Uterus (tissue), 4 donors: ENCODE results near the gene MDC1. TPM values are rescaled to one million over a fixed set of nuclear protein-coding genes. Genes with fewer than 3 reads are reported as not detected.
A peak's percentile ranks its signal among the peaks of the same experiment; 100 is the strongest.
"Not testable (repeated sequence)": the region's sequence is repeated elsewhere in the genome, so short reads cannot be mapped to it uniquely, and the experiment has no call there.

Experiments
- DNase-seq, 2 donors: peaks; one replicate each; pipeline ENCODE4 v3.0.0-alpha.2; 2019 to 2020
- H3K27ac ChIP-seq, 2 donors: fragments of 200-600 bp; sonication (generic); 1 replicate in 1 of 2; 2 replicates in 1 of 2; pipeline ENCODE4 v1.5.1; 2016 to 2018
- H3K27me3 ChIP-seq, 2 donors: fragments of 200-600 bp; sonication (generic); one replicate each; pipeline ENCODE4 v1.5.1; 2018 to 2019; ENCODE audit warnings: control low read depth in 1 of 2
- H3K36me3 ChIP-seq, 2 donors: fragments of 200-600 bp; sonication (generic); one replicate each; pipeline ENCODE4 v1.5.1; 2019; ENCODE audit warnings: control low read depth in 1 of 2
- H3K4me1 ChIP-seq, 2 donors: fragments of 200-600 bp; sonication (generic); one replicate each; pipeline ENCODE4 v1.5.1; 2018 to 2019; ENCODE audit warnings: control low read depth in 1 of 2
- H3K4me3 ChIP-seq, 2 donors: fragments of 200-600 bp; sonication (generic); 1 replicate in 1 of 2; 2 replicates in 1 of 2; pipeline ENCODE4 v1.5.1; 2018 to 2019; ENCODE audit warnings: mild to moderate bottlenecking in 1 of 2
- H3K9me3 ChIP-seq, 2 donors: fragments of 200-600 bp; sonication (generic); one replicate each; pipeline ENCODE4 v1.5.1; 2019; ENCODE audit warnings: control low read depth in 1 of 2
- POLR2A ChIP-seq, 2 donors: fragments of 450-650 bp; IDR thresholded peaks; one replicate each; pipeline ENCODE4 v1.6.1; 2016; ENCODE audit warnings: antibody characterized with exemption in 2 of 2, mild to moderate bottlenecking in 1 of 2, moderate library complexity in 1 of 2
- intact Hi-C: fragments of 100-400 bp; cut with DNase I; formaldehyde crosslinking; loops from one replicate; pipeline ENCODE4 v1.15.1; 2023; ENCODE audit warnings: low total_unique reads
- total RNA-seq, 4 donors: library from RNA; depleted of rRNA in 3 of 4; stranded (reverse); fragments of >200 nt in 3 of 4; gene quantifications; one replicate each; pipeline versions ENCODE4 v1.1.0 to v1.2.4, GENCODE V29; 2014 to 2023
- TF ChIP-seq, protein P1 (sequence below), 4 experiments: fragments of 200-600 bp in 2 of 4; fragments of 450-650 bp in 2 of 4; sonication (generic) in 2 of 4; IDR thresholded peaks; one replicate each; pipeline ENCODE4 v1.5.1; 2016 to 2019; ENCODE audit warnings: antibody characterized with exemption in 4 of 4, mild to moderate bottlenecking in 2 of 4, moderate library complexity in 1 of 4
- donor health status: DM: yes; HTN: yes; CAD: no.

MDC1 gene, protein sequence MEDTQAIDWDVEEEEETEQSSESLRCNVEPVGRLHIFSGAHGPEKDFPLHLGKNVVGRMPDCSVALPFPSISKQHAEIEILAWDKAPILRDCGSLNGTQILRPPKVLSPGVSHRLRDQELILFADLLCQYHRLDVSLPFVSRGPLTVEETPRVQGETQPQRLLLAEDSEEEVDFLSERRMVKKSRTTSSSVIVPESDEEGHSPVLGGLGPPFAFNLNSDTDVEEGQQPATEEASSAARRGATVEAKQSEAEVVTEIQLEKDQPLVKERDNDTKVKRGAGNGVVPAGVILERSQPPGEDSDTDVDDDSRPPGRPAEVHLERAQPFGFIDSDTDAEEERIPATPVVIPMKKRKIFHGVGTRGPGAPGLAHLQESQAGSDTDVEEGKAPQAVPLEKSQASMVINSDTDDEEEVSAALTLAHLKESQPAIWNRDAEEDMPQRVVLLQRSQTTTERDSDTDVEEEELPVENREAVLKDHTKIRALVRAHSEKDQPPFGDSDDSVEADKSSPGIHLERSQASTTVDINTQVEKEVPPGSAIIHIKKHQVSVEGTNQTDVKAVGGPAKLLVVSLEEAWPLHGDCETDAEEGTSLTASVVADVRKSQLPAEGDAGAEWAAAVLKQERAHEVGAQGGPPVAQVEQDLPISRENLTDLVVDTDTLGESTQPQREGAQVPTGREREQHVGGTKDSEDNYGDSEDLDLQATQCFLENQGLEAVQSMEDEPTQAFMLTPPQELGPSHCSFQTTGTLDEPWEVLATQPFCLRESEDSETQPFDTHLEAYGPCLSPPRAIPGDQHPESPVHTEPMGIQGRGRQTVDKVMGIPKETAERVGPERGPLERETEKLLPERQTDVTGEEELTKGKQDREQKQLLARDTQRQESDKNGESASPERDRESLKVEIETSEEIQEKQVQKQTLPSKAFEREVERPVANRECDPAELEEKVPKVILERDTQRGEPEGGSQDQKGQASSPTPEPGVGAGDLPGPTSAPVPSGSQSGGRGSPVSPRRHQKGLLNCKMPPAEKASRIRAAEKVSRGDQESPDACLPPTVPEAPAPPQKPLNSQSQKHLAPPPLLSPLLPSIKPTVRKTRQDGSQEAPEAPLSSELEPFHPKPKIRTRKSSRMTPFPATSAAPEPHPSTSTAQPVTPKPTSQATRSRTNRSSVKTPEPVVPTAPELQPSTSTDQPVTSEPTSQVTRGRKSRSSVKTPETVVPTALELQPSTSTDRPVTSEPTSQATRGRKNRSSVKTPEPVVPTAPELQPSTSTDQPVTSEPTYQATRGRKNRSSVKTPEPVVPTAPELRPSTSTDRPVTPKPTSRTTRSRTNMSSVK (N-terminal part only)
- 10 to 100 TPM in 2 of 4 donors, 1 to 10 TPM in 2; 3.1 to 61.9 (median 10.2) TPM for total RNA-seq

DNA sequence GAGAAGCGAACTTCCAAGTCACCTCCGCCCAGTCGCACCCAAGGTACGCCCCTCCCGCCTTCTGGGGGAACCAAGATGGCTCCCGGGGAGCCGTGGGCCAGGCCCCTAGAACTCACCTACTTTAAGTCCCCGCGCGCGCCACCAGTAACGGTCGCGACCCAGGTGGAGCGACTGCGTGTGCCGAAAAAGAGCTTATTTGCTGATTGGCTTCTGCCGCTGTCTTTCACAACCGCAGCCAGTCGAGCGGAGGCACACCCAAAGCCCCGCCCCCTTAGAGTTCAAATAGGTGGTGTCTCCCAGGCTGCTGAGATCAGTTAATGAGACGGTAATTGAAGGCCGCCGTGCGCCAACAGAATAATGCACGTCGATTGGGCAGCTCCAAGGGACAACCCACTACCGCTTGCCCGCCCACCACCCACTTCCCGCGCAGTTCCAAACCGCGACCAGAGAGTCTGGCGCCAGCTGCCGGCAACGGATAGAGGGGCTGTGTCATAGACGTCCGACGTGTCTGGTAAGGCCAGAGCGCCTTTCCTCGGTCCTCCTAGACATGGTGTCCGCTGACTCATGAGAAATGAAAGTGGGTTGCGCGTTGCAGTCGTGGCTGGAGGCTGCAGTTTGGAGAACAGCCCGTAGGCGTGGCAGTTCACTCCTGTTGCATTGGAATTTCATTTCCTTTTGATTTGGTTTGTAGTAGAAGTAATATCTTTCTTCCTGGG is at the start of gene MDC1:
MDC1 (minus strand) TSS at position 153 of the 716 bp plus-strand sequence. CDS start 2,106 bp downstream, outside the sequence.
- Histone ChIP-seq H3K4me3 (peak within 1 kb of the TSS; percentile 62 to 65), H3K36me3 (no peaks in the 10 kb centered on the region), H3K4me1 (no peaks in the 10 kb centered on the region), H3K27me3 (no peaks in the 10 kb centered on the region), H3K9me3 (no peaks in the 10 kb centered on the region), H3K27ac (peak within 1 kb of the TSS; percentile 91 to 96)
- DNase-seq = peak; percentile 100
- intact Hi-C loops = no loop called here
- TF ChIP-seq, protein P1, sequence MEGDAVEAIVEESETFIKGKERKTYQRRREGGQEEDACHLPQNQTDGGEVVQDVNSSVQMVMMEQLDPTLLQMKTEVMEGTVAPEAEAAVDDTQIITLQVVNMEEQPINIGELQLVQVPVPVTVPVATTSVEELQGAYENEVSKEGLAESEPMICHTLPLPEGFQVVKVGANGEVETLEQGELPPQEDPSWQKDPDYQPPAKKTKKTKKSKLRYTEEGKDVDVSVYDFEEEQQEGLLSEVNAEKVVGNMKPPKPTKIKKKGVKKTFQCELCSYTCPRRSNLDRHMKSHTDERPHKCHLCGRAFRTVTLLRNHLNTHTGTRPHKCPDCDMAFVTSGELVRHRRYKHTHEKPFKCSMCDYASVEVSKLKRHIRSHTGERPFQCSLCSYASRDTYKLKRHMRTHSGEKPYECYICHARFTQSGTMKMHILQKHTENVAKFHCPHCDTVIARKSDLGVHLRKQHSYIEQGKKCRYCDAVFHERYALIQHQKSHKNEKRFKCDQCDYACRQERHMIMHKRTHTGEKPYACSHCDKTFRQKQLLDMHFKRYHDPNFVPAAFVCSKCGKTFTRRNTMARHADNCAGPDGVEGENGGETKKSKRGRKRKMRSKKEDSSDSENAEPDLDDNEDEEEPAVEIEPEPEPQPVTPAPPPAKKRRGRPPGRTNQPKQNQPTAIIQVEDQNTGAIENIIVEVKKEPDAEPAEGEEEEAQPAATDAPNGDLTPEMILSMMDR (IDR thresholded peaks at IDR 0.05) = peak; percentile 21 to 63 (median 38)
- peak; percentile 83 to 88 for TF ChIP-seq POLR2A (IDR thresholded peaks at IDR 0.05)

DNA sequence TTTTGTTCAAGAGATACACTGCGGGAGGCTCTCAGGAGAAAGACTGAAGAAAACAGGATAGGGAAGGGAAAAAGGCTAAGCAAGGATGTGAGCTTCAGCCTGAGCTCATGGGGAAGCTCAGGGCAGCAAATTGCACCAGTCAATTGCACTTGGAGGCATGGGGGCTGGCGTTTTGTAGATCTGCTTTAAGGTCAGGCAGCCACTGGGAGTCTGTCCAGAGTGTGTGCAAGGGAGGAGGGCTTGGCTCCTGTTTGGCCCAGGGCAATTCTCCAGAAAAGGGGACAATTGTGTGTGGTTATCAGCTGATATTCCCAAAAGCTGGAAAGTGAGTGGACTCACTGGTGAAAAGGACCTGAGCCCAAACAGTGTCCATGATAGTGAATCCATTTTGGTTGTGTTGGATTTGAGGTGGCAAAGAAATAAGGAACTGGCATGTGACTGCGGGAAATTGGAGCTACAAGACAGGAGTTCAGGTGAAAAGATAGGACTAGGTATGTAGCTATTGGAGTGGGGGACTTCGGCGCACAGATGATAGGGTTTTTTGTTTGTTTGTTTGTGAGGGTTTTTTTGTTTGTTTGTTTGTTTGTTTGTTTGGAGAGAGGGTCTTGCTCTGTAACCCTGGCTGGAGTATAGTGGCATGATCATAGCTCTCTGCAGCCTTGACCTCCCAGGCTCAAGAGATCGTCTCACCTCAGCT is 49.5 kb upstream of the MDC1 start:
- DNase-seq = no peak
- no peak overlapping the region for H3K4me3 ChIP-seq
- no peaks in the 10 kb centered on the region for H3K27me3 ChIP-seq
- intact Hi-C loops = loop anchor here (5.0 kb wide), 1 partner anchor 936 kb away; the partner anchor contains the start of gene ABHD16A
- TF ChIP-seq, protein P1 (IDR thresholded peaks at IDR 0.05) = no peak
- TF ChIP-seq POLR2A (IDR thresholded peaks at IDR 0.05) = no peak
- H3K4me1 ChIP-seq = peaks cover 3 to 11% of the 10 kb centered on the region in 2 donors
- H3K36me3 ChIP-seq = no peaks in the 10 kb centered on the region
- H3K27ac ChIP-seq = no peak overlapping the region
- H3K9me3 ChIP-seq = no peaks in the 10 kb centered on the region

DNA sequence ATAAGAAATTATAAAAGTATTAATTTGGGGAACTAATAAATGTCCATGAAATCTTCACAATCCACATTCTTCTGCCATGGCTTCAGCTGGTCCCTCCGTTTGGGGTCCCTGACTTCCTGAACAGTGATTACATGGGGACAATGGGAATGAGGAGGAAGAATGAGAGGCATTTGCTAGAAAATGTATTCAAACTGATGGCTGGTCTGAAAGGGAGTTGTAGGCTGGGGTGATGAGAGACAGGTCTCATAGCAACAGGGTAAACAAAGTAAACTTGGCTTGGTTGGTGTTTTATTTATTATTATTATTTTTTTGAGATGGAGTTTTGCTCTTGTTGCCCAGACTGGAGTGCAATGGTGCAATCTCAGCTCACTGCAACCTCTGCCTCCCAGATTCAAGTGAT is 48.4 kb upstream of the MDC1 start:
- H3K27me3 ChIP-seq, H3K27ac ChIP-seq, H3K9me3 ChIP-seq, DNase-seq, H3K36me3 ChIP-seq, H3K4me3 ChIP-seq: not testable (repeated sequence)
- H3K4me1 ChIP-seq = peaks cover 3 to 11% of the 10 kb centered on the region in 2 donors
- intact Hi-C loops = loop anchor here (5.0 kb wide), 1 partner anchor 937 kb away; the partner anchor contains the start of gene ABHD16A

DNA sequence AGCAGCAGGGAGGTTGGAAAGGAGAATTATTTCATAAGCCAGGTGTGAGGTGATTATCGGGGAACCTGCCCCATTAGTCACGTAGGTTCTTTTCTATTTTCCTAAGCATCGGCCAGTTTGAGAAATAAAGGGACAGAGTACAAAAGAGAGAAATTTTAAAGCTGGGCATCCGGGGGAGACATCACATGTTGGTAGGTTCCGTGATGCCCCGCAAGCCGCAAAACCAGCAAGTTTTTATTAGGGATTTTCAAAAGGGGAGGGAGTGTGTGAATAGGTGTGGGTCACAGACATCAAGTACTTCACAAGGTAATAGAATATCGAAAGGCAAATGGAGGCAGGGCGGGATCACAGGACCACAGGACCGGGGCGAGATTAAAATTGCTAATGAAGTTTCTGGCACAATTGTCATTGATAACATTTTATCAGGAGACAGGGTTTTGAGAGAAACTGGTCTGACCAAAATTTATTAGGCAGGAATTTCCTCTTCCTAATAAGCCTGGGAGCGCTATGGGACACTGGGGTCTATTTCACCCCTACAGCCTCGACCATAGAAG is 47.5 kb upstream of the MDC1 start:
- H3K27ac ChIP-seq, DNase-seq, H3K4me3 ChIP-seq, H3K36me3 ChIP-seq, H3K9me3 ChIP-seq, H3K27me3 ChIP-seq: not testable (repeated sequence)
- intact Hi-C loops = loop anchor here (5.0 kb wide), 1 partner anchor 938 kb away; the partner anchor contains the start of gene ABHD16A
- peaks cover 3 to 11% of the 10 kb centered on the region in 2 donors for H3K4me1 ChIP-seq
